Astrocyte (in vitro differentiated cells and primary cell): ENCODE measurements around the gene CPXM1.

Source experiments
- CTCF ChIP-seq: IDR thresholded peaks from 2 replicates; pipeline ENCODE4 v1.5.1; 2011; ENCODE audit warnings: low read depth, mild to moderate bottlenecking, inconsistent platforms, low read length, moderate library complexity; ENCODE audit not compliant: insufficient read depth
- EZH2 ChIP-seq: IDR thresholded peaks from 2 replicates; pipeline ENCODE4 v1.6.1; 2012; ENCODE audit warnings: mild to moderate bottlenecking, low read length, inconsistent platforms; ENCODE audit not compliant: insufficient read depth

GRCh38 chr20:2816583-2817340 lies 16.3 kb upstream of the CPXM1 start:
- TF ChIP-seq CTCF (no peak), EZH2 (no peak)
